ENCODE measurements around the gene COL23A1. TPM values are rescaled to one million over a fixed set of nuclear protein-coding genes. Genes with fewer than 3 reads are reported as not detected.

COL23A1 gene
- polyA plus RNA-seq, 3 donors = 0.11 to 0.21 TPM; not detected in 1

- H2AFZ ChIP-seq (ENCODE audit: insufficient read depth, low read depth, low read length, poor library complexity, severe bottlenecking) = peak overlapping the region; percentile 60
- H3K27me3 ChIP-seq (ENCODE audit: control insufficient read depth in 2 of 2, insufficient read depth in 2 of 2, low read length in 2 of 2) = no peaks in the 10 kb centered on the region
- Mint-ChIP-seq H3K4me3 (peak overlapping the region; percentile 68 to 71), H3K27me3 (ENCODE audit: low read depth in 3 of 3) (peaks cover 0 to 5% (median 1%) of the 10 kb centered on the region in 3 donors), H3K27ac (peak overlapping the region; percentile 76 to 95 (median 88)), H3K36me3 (peaks cover 0 to 2% of the 10 kb centered on the region in 2 donors), H3K9me3 (no peaks in the 10 kb centered on the region), H3K4me1 (peaks cover 59% of the 10 kb centered on the region)
- no peaks in the 10 kb centered on the region for H4K20me1 ChIP-seq (ENCODE audit: insufficient read depth, low read length)
- H3K36me3 ChIP-seq (replicated peaks in 1 of 2; ENCODE audit: control insufficient read depth in 1 of 2, insufficient read depth in 2 of 2, low read length in 2 of 2) = no peaks in the 10 kb centered on the region
- peak overlapping the region; percentile 60 for H3K4me2 ChIP-seq (replicated peaks; ENCODE audit: extremely low read depth, low read length, poor library complexity, severe bottlenecking)
- H3K4me1 ChIP-seq (ENCODE audit: control insufficient read depth in 1 of 2, insufficient read depth in 2 of 2, low read length in 2 of 2) = peaks cover 57 to 61% of the 10 kb centered on the region in 2 donors
- no peak overlapping the region for H3K9ac ChIP-seq (ENCODE audit: insufficient read depth, low read length, poor library complexity, severe bottlenecking)
- WGBS (ENCODE audit: insufficient coverage) = 33% methylated on average over 4 of the region's 8 CpGs
- peak overlapping the region; percentile 60 to 86 for H3K27ac ChIP-seq (ENCODE audit: low read depth in 1 of 2, low read length in 2 of 2)
- peak overlapping the region in 1 of 3 experiments; percentile 61 for H3K4me3 ChIP-seq (replicated peaks in 1 of 3; ENCODE audit: low read depth in 2 of 3, low read length in 3 of 3)
- peaks cover 22% of the 10 kb centered on the region for H3K79me2 ChIP-seq (ENCODE audit: insufficient read depth, low read length)
- intact Hi-C loops (cut with micrococcal nuclease) = no loop called here
- no peak for DNase-seq
- TF ChIP-seq CTCF (IDR thresholded peaks at IDR 0.05) = no peak
- H3K9me3 ChIP-seq (replicated peaks in 1 of 2; ENCODE audit: control insufficient read depth in 1 of 2, insufficient read depth in 1 of 2, low read length in 2 of 2) = no peaks in the 10 kb centered on the region
Observed at GRCh38 chr5:178477802-178478201, 112.4 kb downstream of the COL23A1 start.

DNA sequence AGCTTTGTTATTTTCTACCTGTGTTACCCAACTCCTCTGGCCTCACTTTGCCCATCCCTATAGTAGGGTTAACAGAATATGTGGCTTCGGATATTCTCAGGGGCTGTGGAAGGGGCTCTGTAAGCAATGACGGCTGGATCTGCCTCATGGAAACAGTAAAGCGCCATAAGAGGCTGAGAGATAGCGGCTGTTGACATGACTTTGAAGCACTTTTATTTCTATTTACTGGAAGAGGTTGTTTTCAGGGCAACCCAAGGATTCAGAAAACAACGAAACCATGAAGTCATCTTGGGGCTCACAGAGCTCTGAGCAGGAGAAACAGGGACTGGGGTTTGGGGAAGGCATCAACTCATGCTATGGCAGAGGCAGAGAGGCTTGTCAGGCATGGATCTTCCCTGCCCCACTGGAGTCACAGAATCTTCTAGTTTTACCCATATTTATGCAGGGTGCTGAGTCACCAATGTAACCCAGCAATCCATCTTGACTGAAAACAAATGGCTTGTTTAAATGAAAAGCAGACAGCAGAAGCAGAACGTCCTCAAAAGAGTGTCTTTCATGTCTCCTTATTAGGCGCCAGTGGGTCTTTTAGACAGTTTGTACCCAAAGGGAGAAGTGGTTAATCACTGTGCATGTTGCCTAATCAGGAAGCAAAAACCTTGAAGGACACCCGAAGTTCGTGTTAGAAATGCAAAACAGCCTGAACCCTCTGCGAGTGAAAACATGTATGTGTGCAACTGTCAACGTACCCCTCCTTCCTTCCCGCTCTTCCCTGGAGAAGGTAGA lies 113.0 kb downstream of the COL23A1 start:
- Histone ChIP-seq H3K4me2 (replicated peaks; ENCODE audit: extremely low read depth, low read length, poor library complexity, severe bottlenecking) (peak overlapping the region; percentile 60), H3K9me3 (replicated peaks in 1 of 2; ENCODE audit: control insufficient read depth in 1 of 2, insufficient read depth in 1 of 2, low read length in 2 of 2) (no peaks in the 10 kb centered on the region), H3K27ac (ENCODE audit: low read depth in 1 of 2, low read length in 2 of 2) (peak overlapping the region; percentile 60 to 86), H3K27me3 (ENCODE audit: control insufficient read depth in 2 of 2, insufficient read depth in 2 of 2, low read length in 2 of 2) (no peaks in the 10 kb centered on the region), H2AFZ (ENCODE audit: insufficient read depth, low read depth, low read length, poor library complexity, severe bottlenecking) (peak overlapping the region; percentile 60), H3K4me3 (replicated peaks in 1 of 3; ENCODE audit: low read depth in 2 of 3, low read length in 3 of 3) (peak overlapping the region in 2 of 3 experiments; percentile 14 to 61), H3K36me3 (replicated peaks in 1 of 2; ENCODE audit: control insufficient read depth in 1 of 2, insufficient read depth in 2 of 2, low read length in 2 of 2) (no peaks in the 10 kb centered on the region), H4K20me1 (ENCODE audit: insufficient read depth, low read length) (no peaks in the 10 kb centered on the region), H3K4me1 (ENCODE audit: control insufficient read depth in 1 of 2, insufficient read depth in 2 of 2, low read length in 2 of 2) (peaks cover 57 to 61% of the 10 kb centered on the region in 2 donors), H3K79me2 (ENCODE audit: insufficient read depth, low read length) (peaks cover 22% of the 10 kb centered on the region), H3K9ac (ENCODE audit: insufficient read depth, low read length, poor library complexity, severe bottlenecking) (no peak overlapping the region)
- WGBS (ENCODE audit: insufficient coverage) = 3% methylated on average over 3 of the region's 12 CpGs
- Mint-ChIP-seq H3K36me3 (peaks cover 0 to 2% of the 10 kb centered on the region in 2 donors), H3K27me3 (ENCODE audit: low read depth in 3 of 3) (peaks cover 0 to 5% (median 1%) of the 10 kb centered on the region in 3 donors), H3K4me3 (peak overlapping the region; percentile 68 to 71), H3K9me3 (no peaks in the 10 kb centered on the region), H3K4me1 (peaks cover 59% of the 10 kb centered on the region), H3K27ac (peak overlapping the region; percentile 76 to 95 (median 88))
- intact Hi-C loops (cut with micrococcal nuclease) = no loop called here
- no peak for TF ChIP-seq CTCF (IDR thresholded peaks at IDR 0.05)
- DNase-seq = peak; percentile 54 to 92 (median 85)
